ENCODE results near the gene MUC4.
"Not testable (repeated sequence)": the region's sequence is repeated elsewhere in the genome, so short reads cannot be mapped to it uniquely, and the experiment has no call there.

MUC4 gene

DNA sequence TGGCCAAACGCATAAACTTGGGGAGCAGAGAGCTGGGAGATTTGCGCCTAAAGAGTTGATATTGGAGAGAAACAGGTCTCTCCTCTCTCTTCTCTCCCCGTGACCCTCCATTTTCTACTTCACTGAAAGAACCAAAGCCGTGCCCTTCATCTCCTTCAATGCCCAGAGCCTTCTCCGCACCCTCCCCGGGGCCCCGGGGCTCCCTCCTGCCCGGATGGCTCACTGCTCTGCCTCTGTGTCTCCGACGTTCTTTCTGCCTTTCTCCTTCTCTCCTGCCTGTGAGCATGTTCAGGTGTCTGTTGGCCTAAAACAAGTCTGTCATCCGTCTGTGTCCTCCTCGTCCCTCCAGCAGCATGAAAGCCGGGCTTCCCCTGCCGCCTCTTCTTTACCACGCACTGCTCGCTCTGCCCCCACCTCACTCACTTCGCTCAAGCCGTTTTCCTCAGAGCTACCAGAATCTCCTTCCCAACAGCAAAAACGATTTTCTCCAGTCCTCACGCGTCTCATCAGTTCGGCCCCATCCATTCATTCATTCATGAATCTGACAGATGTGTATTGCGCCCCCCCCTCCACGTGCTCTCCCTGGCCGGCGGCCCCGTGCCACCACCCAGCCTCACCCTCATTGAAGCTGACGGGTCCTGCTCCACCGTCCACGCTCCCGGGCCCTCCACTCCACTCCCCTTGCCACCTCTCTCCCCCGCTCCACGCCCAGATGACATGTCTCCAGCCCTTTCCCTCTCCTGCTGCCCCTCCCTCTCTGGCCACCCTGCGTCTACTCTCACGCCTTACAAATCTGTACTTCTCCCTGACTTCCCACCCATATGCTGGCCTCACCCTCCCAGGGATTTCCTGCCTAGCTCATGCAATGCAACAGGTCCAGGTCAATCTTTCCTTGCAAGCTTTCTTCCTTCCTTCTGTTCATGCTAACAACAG lies 10.2 kb downstream of the MUC4 start:
- Histone ChIP-seq H3K27ac (no peak overlapping the region), H3K27me3 (replicated peaks) (peaks cover 22% of the 10 kb centered on the region), H3K4me3 (ENCODE audit: low read depth, low read length) (no peak overlapping the region), H3K36me3 (replicated peaks) (no peaks in the 10 kb centered on the region)
- TF ChIP-seq CTCF (IDR thresholded peaks at IDR 0.05; ENCODE audit: low read depth, low read length, missing control alignments): no peak
- no peak for DNase-seq
- in situ Hi-C loops (cut with HindIII; ENCODE audit: low pct_ligation_motif_present, low sequenced_read_pairs): no loop called here

GRCh38 chr3:195800240-195800639 lies 11.5 kb downstream of the MUC4 start:
- Histone ChIP-seq H3K27ac (no peak overlapping the region), H3K36me3 (replicated peaks) (no peaks in the 10 kb centered on the region), H3K4me3 (ENCODE audit: low read depth, low read length) (no peak overlapping the region), H3K27me3 (replicated peaks) (peaks cover 24% of the 10 kb centered on the region)
- no peak for DNase-seq
- in situ Hi-C loops (cut with HindIII; ENCODE audit: low pct_ligation_motif_present, low sequenced_read_pairs): no loop called here
- no peak for TF ChIP-seq CTCF (IDR thresholded peaks at IDR 0.05; ENCODE audit: low read depth, low read length, missing control alignments)

DNA sequence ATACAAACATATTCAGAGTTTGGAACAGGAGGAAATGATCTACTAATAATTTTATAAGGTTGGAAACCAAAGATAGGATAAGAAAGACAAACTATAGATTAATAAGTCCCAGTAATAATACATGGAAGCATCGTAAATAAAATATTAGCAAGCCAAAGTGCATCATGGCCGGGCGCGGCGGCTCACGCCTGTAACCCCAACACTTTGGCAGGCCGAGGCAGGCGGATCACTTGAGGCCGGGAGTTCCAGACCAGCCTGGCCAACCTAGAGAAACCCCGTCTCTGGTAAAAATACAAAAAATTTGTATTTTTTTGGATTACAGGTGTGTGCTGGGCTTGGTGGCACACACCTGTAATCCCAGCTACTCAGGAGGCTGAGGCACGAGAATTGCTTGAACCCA lies 14.9 kb downstream of the MUC4 start:
- H3K27ac ChIP-seq: no peak overlapping the region
- in situ Hi-C loops (cut with HindIII; ENCODE audit: low pct_ligation_motif_present, low sequenced_read_pairs): no loop called here
- DNase-seq: no peak
- H3K4me3 ChIP-seq (ENCODE audit: low read depth, low read length): no peak overlapping the region
- TF ChIP-seq CTCF (IDR thresholded peaks at IDR 0.05; ENCODE audit: low read depth, low read length, missing control alignments): no peak
- H3K36me3 ChIP-seq (replicated peaks): no peaks in the 10 kb centered on the region
- H3K27me3 ChIP-seq (replicated peaks): peaks cover 9% of the 10 kb centered on the region

DNA sequence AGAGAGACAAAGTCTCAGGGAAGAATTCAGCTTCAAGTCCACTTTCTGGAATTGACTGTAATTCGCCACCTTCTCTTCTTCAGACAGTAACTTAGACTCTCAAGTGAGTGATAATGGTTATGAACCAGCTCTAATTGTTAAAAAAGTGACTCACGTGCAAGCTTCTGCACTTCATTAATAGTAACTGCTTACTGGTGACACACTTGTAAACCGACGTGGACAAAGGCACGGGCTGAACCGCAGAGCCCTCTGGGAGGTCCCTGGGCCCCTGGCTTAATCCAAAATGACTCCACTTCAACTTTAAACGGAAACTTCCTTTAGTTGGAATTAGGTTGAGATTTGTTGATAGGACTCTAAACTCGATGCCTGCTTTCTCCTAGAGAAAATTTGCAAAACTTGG lies 17.0 kb downstream of the MUC4 start:
- no peak for DNase-seq
- in situ Hi-C loops (cut with HindIII; ENCODE audit: low pct_ligation_motif_present, low sequenced_read_pairs): no loop called here
- no peaks in the 10 kb centered on the region for H3K36me3 ChIP-seq (replicated peaks)
- H3K27me3 ChIP-seq (replicated peaks): peaks cover 3% of the 10 kb centered on the region
- H3K4me3 ChIP-seq (ENCODE audit: low read depth, low read length): no peak overlapping the region
- H3K27ac ChIP-seq: no peak overlapping the region
- TF ChIP-seq CTCF (IDR thresholded peaks at IDR 0.05; ENCODE audit: low read depth, low read length, missing control alignments): no peak

DNA sequence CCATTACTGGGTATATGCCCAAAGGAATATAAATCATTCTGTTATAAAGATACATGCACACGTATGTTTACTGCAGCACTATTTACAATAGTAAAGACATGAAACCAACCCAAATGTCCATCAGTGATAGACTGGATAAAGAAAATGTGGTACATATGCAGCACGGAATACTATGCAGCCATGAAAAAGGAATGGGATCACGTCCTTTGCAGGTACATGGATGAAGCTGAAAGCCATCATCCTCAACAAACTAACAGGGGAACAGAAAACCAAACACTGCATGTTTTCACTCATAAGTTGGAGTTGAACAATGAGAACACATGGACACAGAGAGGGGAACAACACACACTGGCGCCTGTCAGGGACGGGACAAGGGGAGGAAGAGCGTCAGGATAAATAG lies 19.1 kb downstream of the MUC4 start:
- H3K36me3 ChIP-seq (replicated peaks); DNase-seq; H3K4me3 ChIP-seq (ENCODE audit: low read depth, low read length); in situ Hi-C loops (cut with HindIII; ENCODE audit: low pct_ligation_motif_present, low sequenced_read_pairs); H3K27me3 ChIP-seq (replicated peaks); H3K27ac ChIP-seq: not testable (repeated sequence)

DNA sequence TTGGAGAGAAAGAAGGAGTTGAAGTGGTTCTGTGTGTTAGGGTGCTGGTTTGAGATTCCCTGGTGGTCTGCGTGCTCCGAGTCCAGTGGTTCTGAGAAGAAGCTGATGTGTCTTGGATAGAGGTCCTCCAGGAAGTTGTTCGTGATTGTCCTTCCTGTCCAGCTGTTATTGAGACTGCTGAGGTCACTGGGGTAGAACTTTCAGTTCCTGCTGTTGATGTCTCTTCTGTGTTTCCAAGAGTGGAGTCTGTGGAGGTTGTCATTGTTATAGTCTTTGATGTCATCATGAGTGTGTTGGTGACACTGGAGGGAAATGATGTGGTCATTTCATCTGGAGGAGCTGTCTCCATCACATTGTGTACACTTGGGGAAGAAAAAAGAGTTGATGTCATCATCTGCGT lies 20.8 kb downstream of the MUC4 start:
- in situ Hi-C loops (cut with HindIII; ENCODE audit: low pct_ligation_motif_present, low sequenced_read_pairs): no loop called here
- Histone ChIP-seq H3K36me3 (replicated peaks) (no peaks in the 10 kb centered on the region), H3K27ac (no peak overlapping the region), H3K27me3 (replicated peaks) (peaks cover 3% of the 10 kb centered on the region), H3K4me3 (ENCODE audit: low read depth, low read length) (no peak overlapping the region)
- no peak for TF ChIP-seq CTCF (IDR thresholded peaks at IDR 0.05; ENCODE audit: low read depth, low read length, missing control alignments)
- DNase-seq: no peak
